HPDE6-E6E7 (cell line): ENCODE data around the gene NPAS3.

Experiments used
- DNase-seq: peaks from one replicate; pipeline ENCODE4 v3.0.0; 2011; ENCODE audit warnings: missing footprints; ENCODE audit errors: extremely low spot score

NPAS3 gene

GRCh38 chr14:33515899-33516298, 577.2 kb downstream of the NPAS3 start:
- DNase-seq: no peak

- DNase-seq: no peak
Measured at GRCh38 chr14:33516898-33517436, 578.3 kb downstream of the NPAS3 start.

- DNase-seq: no peak
Measured at GRCh38 chr14:33521192-33521591, 582.5 kb downstream of the NPAS3 start.

- DNase-seq: no peak
Measured at GRCh38 chr14:33524244-33524643, 585.6 kb downstream of the NPAS3 start.

- DNase-seq: no peak
Measured at GRCh38 chr14:33525626-33526025, 586.9 kb downstream of the NPAS3 start.

- DNase-seq: no peak
Measured at GRCh38 chr14:33527023-33527634, 588.5 kb downstream of the NPAS3 start.

GRCh38 chr14:33528655-33529054, 590.0 kb downstream of the NPAS3 start:
- no peak for DNase-seq

GRCh38 chr14:33529787-33530757, 591.4 kb downstream of the NPAS3 start:
- DNase-seq: no peak

- no peak for DNase-seq
Measured at GRCh38 chr14:33532553-33532952, 593.9 kb downstream of the NPAS3 start.

GRCh38 chr14:33534104-33534503, 595.4 kb downstream of the NPAS3 start:
- no peak for DNase-seq

- DNase-seq: no peak
Measured at GRCh38 chr14:33534632-33535031, 596.0 kb downstream of the NPAS3 start.

- DNase-seq: no peak
Measured at GRCh38 chr14:33539918-33540357, 601.3 kb downstream of the NPAS3 start.

- no peak for DNase-seq
Measured at GRCh38 chr14:33541171-33541570, 602.5 kb downstream of the NPAS3 start.

- no peak for DNase-seq
Measured at GRCh38 chr14:33542338-33543287, 603.9 kb downstream of the NPAS3 start.

- DNase-seq: peak; percentile 50
Measured at GRCh38 chr14:33545696-33546095, 607.0 kb downstream of the NPAS3 start.

- no peak for DNase-seq
Measured at GRCh38 chr14:33548606-33549005, 609.9 kb downstream of the NPAS3 start.

- DNase-seq: no peak
Measured at GRCh38 chr14:33551963-33552362, 613.3 kb downstream of the NPAS3 start.

- DNase-seq: no peak
Measured at GRCh38 chr14:33553706-33554278, 615.1 kb downstream of the NPAS3 start.

- DNase-seq: no peak
Measured at GRCh38 chr14:33554988-33555387, 616.3 kb downstream of the NPAS3 start.

- no peak for DNase-seq
Measured at GRCh38 chr14:33555710-33556350, 617.2 kb downstream of the NPAS3 start.
